Kidney epithelial cell (primary cell): ENCODE measurements around the gene ARL14. TPM values are rescaled to one million over a fixed set of nuclear protein-coding genes. Genes with fewer than 3 reads are reported as not detected.

Experiments used
- DNase-seq: peaks from one replicate; pipeline ENCODE4 v3.0.0-alpha.2; 2010; ENCODE audit warnings: low read depth
- H3K27me3 ChIP-seq: 2 replicates; pipeline ENCODE4 v1.6.0; 2011; ENCODE audit warnings: low read length; ENCODE audit not compliant: control insufficient read depth, insufficient read depth
- H3K36me3 ChIP-seq: 2 replicates; pipeline ENCODE4 v1.5.1; 2011; ENCODE audit warnings: low read length; ENCODE audit not compliant: control insufficient read depth, insufficient read depth
- H3K4me3 ChIP-seq: 2 replicates; pipeline ENCODE4 v1.5.1; 2011; ENCODE audit warnings: low read depth, mild to moderate bottlenecking, control low read depth, low read length
- total RNA-seq: library from RNA; depleted of rRNA; stranded (reverse); fragments of >200 nt; gene quantifications from 2 replicates; pipeline ENCODE4 v1.2.3, GENCODE V29; 2015
- TF ChIP-seq, protein P1 (sequence below): IDR thresholded peaks from 2 replicates; pipeline ENCODE4 v1.5.1; 2011; ENCODE audit warnings: mild to moderate bottlenecking, moderate library complexity, low read length, control low read depth, inconsistent platforms; ENCODE audit not compliant: insufficient read depth, poor library complexity, severe bottlenecking

The ARL14 gene
- total RNA-seq, 1 donor from 2014 or later = 0.08 TPM

DNA sequence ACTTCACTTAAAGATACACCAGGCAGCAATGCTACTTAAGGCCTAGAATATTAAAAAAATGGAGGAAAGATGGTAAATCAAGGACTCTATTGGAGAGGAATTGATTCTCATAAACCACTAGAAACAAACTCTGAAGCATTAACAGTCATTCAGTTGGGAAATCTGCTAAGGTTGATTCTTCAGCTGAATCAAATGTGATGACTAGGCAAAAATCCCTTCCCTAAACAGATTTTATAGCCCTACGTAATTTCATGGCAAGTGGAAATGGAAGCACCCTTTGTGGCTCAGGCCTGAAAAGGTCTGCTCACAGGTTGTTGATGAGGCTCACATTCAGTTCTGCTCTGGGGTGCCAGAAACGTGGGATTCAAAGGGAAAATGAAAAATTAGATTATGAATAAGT lies 38.8 kb upstream of the ARL14 start:
- Histone ChIP-seq H3K4me3 (no peak overlapping the region), H3K36me3 (no peaks in the 10 kb centered on the region), H3K27me3 (no peaks in the 10 kb centered on the region)
- TF ChIP-seq, protein P1, sequence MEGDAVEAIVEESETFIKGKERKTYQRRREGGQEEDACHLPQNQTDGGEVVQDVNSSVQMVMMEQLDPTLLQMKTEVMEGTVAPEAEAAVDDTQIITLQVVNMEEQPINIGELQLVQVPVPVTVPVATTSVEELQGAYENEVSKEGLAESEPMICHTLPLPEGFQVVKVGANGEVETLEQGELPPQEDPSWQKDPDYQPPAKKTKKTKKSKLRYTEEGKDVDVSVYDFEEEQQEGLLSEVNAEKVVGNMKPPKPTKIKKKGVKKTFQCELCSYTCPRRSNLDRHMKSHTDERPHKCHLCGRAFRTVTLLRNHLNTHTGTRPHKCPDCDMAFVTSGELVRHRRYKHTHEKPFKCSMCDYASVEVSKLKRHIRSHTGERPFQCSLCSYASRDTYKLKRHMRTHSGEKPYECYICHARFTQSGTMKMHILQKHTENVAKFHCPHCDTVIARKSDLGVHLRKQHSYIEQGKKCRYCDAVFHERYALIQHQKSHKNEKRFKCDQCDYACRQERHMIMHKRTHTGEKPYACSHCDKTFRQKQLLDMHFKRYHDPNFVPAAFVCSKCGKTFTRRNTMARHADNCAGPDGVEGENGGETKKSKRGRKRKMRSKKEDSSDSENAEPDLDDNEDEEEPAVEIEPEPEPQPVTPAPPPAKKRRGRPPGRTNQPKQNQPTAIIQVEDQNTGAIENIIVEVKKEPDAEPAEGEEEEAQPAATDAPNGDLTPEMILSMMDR = no peak
- no peak for DNase-seq

DNA sequence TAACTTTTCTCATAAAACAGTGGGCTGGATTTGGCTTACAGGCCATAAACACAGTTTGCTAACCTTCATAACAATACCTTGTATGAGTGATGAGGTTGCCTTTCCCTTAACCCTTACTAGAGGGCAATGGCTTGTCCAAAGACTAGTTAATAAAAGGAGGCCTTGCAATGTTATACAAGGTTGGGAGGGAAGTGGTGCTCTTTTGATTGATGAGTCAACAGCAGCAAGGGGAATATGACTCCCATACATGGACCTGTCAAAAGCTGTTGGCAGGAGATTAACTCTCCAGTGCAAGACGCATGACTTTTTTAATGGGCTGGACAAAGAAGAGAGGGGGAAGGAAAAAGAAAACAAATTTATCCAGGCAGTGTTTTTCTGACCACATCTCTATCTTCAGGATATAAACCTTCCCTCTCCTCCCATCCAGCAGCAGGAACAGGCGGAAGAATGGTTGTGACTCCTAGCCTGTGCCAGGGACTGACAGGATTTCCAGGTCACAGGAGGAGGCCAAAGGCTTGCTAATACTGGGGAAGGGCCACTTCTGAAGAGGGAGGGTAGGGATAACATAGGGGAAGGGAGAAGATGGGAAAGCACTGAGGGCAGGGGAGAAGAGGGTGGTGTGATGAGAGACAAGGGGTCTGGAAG lies 35.2 kb upstream of the ARL14 start:
- Histone ChIP-seq H3K27me3 (no peaks in the 10 kb centered on the region), H3K36me3 (no peaks in the 10 kb centered on the region), H3K4me3 (no peak overlapping the region)
- DNase-seq = peak; percentile 35
- TF ChIP-seq, protein P1 = no peak

DNA sequence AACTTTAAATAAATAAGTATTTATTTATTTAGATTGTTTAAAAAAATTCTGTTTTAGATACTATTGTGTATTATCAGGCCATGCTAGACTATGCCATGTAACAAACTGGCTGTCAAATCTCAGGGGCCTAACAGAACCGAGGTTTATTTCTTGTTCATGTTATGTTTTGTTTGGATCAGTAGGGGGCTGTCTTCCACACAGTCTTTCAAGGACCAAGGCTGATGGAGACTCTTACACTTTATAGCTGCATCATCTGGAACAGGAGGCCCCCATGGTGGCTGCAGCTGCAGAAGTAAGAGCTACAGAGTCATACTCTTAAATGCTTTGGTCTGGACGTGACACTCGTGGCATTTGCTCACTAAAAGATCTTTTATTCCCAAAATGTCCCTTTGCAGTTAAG lies 33.0 kb upstream of the ARL14 start:
- TF ChIP-seq, protein P1 = no peak
- DNase-seq = no peak
- no peak overlapping the region for H3K4me3 ChIP-seq
- H3K36me3 ChIP-seq = no peaks in the 10 kb centered on the region
- no peaks in the 10 kb centered on the region for H3K27me3 ChIP-seq

GRCh38 chr3:160644491-160644890 lies 32.5 kb upstream of the ARL14 start:
- DNase-seq = no peak
- no peak overlapping the region for H3K4me3 ChIP-seq
- no peaks in the 10 kb centered on the region for H3K27me3 ChIP-seq
- TF ChIP-seq, protein P1 = no peak
- H3K36me3 ChIP-seq = no peaks in the 10 kb centered on the region

DNA sequence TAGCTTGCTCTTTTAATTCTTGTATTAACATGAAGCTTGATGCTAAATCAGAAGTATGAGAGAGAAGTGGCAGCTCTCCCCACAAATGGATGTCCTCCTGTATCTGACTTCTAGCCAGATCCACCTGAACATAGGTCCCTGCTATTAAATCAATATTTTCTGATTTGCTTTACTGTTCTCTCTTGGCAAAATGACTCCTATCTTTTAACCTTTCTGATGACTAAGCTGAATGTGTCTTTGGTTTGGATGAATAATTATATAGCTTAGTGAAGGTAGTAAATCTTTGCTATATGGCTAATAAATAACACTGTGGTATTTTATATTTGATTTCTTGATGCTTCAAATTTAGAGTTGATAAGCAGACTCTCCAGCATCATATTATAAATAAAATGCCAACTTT lies 28.3 kb upstream of the ARL14 start:
- Histone ChIP-seq H3K36me3 (no peaks in the 10 kb centered on the region), H3K4me3 (no peak overlapping the region), H3K27me3 (no peaks in the 10 kb centered on the region)
- DNase-seq = no peak
- TF ChIP-seq, protein P1 = no peak

DNA sequence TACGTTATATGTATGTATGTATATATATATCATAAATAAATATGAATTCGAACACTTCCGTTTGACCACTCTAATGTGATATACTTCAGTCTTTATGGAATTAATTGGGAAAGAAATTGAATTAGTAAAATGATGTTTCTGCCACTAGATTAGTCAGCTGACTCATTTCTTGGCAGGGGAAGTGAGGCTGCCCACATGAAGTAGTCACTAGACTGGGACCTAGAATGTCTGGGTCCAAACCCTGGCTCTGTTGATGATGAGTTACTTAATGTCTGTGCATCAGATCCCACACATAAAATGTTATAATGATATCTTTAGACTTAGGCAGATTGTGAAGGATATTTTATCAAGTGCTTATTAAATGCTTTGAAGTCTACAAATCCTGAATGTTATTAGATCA lies 27.4 kb upstream of the ARL14 start:
- Histone ChIP-seq H3K27me3 (no peaks in the 10 kb centered on the region), H3K4me3 (no peak overlapping the region), H3K36me3 (no peaks in the 10 kb centered on the region)
- TF ChIP-seq, protein P1 = no peak
- DNase-seq = no peak
